ENCODE data around the gene PRSS1. TPM values are rescaled to one million over a fixed set of nuclear protein-coding genes. Genes with fewer than 3 reads are reported as not detected.
"Not testable (repeated sequence)": the region's sequence is repeated elsewhere in the genome, so short reads cannot be mapped to it uniquely, and the experiment has no call there.

The PRSS1 gene
- polyA plus RNA-seq, 1 experiment: not detected

DNA sequence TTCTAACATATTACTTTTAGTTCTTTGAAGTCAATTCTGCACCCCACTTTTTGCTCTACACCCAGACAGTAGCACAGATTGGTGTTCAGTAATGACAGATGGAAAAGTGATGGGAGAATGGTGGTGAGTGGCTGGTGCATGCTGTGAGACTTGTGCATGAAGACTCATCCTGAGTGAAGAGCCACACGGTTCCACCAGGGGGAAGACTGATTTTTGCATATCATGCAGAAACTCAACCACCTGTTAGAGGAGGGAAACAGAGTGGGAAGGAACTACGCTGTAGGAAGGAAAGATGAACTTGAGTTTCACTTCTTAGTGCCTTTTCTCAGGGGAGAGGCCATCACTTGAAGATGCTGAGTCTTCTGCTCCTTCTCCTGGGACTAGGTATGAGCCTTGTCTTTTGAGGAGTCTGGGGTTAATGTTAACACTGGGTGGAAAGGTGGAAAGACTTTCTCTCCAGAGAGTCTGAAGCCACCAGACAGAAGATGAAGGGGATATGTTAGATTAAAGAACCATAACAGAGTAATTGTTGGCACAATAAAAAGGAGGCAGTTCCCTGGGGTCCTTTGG, 9.3 kb upstream of the PRSS1 start:
- Histone ChIP-seq H3K9me3 (ENCODE audit: control insufficient read depth, insufficient read depth, low read length) (no peaks in the 10 kb centered on the region), H3K27me3 (ENCODE audit: control insufficient read depth, insufficient read depth, low read length) (no peaks in the 10 kb centered on the region), H3K4me3 (ENCODE audit: low read depth, low read length) (no peak overlapping the region), H3K27ac (ENCODE audit: low read depth, low read length) (no peak overlapping the region)
- ChIA-PET CTCF (no interaction called here), POLR2A (no interaction called here)
- DNase-seq (ENCODE audit: low read depth, low spot score): no peak
- TF ChIP-seq CTCF (IDR thresholded peaks at IDR 0.05; ENCODE audit: low read depth, low read length): no peak

GRCh38 chr7:142740786-142741185, 8.5 kb upstream of the PRSS1 start:
- H3K4me3 ChIP-seq (ENCODE audit: low read depth, low read length): no peak overlapping the region
- no peak for TF ChIP-seq CTCF (IDR thresholded peaks at IDR 0.05; ENCODE audit: low read depth, low read length)
- ChIA-PET CTCF (no interaction called here), POLR2A (no interaction called here)
- no peaks in the 10 kb centered on the region for H3K27me3 ChIP-seq (ENCODE audit: control insufficient read depth, insufficient read depth, low read length)
- no peak for DNase-seq (ENCODE audit: low read depth, low spot score)
- H3K27ac ChIP-seq (ENCODE audit: low read depth, low read length): no peak overlapping the region
- H3K9me3 ChIP-seq (ENCODE audit: control insufficient read depth, insufficient read depth, low read length): no peaks in the 10 kb centered on the region

GRCh38 chr7:142741932-142742331, 7.3 kb upstream of the PRSS1 start:
- H3K27me3 ChIP-seq (ENCODE audit: control insufficient read depth, insufficient read depth, low read length); CTCF ChIA-PET; H3K27ac ChIP-seq (ENCODE audit: low read depth, low read length); H3K9me3 ChIP-seq (ENCODE audit: control insufficient read depth, insufficient read depth, low read length); DNase-seq (ENCODE audit: low read depth, low spot score); H3K4me3 ChIP-seq (ENCODE audit: low read depth, low read length); POLR2A ChIA-PET: not testable (repeated sequence)

DNA sequence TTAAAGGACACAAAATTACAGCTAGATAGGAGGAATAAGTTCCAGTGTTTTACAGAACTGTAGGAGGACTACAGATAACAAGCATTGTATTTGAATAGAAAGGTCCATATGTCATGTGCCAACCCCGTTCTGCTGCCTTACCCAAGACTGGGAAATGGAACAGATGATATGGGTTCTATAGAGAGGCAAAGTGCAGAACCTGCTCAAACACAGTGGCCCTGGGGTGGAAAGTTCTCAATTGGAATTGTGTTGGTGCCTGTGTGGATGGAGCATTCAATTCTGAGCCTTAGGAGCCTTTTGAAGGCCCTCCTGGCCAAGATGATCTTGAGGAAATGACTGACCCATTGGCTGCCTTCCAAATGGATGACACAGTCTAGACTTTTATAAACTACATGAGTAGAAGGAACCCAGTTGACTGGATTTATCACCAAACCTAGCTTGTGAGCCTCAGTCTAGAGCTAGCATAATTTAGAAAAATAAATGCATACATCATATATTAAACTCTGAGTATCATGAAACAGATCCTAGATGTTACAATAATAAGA, 4.1 kb upstream of the PRSS1 start:
- no peaks in the 10 kb centered on the region; the same call in 1 of the 2 replicates for H3K9me3 ChIP-seq (ENCODE audit: control insufficient read depth, insufficient read depth, low read length)
- H3K27me3 ChIP-seq (ENCODE audit: control insufficient read depth, insufficient read depth, low read length): no peaks in the 10 kb centered on the region
- TF ChIP-seq CTCF (IDR thresholded peaks at IDR 0.05; ENCODE audit: low read depth, low read length): no peak
- ChIA-PET CTCF (interaction anchor here (0.6 kb wide), 1 partner anchor 198 kb away, joined by 3 read pairs; no protein-coding TSS in a partner anchor), POLR2A (no interaction called here)
- H3K27ac ChIP-seq (ENCODE audit: low read depth, low read length): no peak overlapping the region
- DNase-seq (ENCODE audit: low read depth, low spot score): no peak
- H3K4me3 ChIP-seq (ENCODE audit: low read depth, low read length): no peak overlapping the region

DNA sequence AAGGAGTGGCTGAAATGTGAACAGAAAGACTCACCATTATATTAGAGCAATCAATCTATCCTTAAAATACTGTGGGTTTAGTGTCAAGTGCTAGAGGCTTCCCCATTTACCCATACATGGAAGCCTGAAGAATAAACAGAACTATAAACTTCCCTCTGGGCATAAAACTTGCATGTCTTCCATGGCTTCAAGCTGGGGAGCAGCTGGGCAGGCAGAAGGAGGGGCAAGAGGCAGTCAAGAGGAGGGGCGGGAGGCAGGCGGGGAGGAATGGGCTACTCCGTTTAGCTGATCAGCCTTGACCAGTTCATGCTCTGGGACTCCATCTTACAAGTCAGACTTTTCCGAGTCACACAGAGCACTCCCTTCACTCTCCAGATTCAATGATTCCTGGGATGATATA, 3.5 kb upstream of the PRSS1 start:
- ChIA-PET CTCF (interaction anchor here (0.6 kb wide), 1 partner anchor 199 kb away, joined by 3 read pairs; no protein-coding TSS in a partner anchor), POLR2A (no interaction called here)
- no peak for DNase-seq (ENCODE audit: low read depth, low spot score)
- H3K27me3 ChIP-seq (ENCODE audit: control insufficient read depth, insufficient read depth, low read length): no peaks in the 10 kb centered on the region
- H3K9me3 ChIP-seq (ENCODE audit: control insufficient read depth, insufficient read depth, low read length): no peaks in the 10 kb centered on the region; the same call in 1 of the 2 replicates
- H3K4me3 ChIP-seq (ENCODE audit: low read depth, low read length): no peak overlapping the region
- no peak for TF ChIP-seq CTCF (IDR thresholded peaks at IDR 0.05; ENCODE audit: low read depth, low read length)
- no peak overlapping the region for H3K27ac ChIP-seq (ENCODE audit: low read depth, low read length)
